Peyer's patch (tissue), 4 donors: ENCODE results near the gene ABTB1.

Experiments
- CTCF ChIP-seq, 6 experiments: fragments of 450-650 bp in 4 of 6; fragments of 200-600 bp in 2 of 6; sonication (generic) in 1 of 6; IDR thresholded peaks; one replicate each; pipeline ENCODE4 v1.5.1; 2017 to 2019; ENCODE audit warnings: antibody characterized with exemption in 6 of 6, mild to moderate bottlenecking in 3 of 6, moderate library complexity in 1 of 6
- POLR2A ChIP-seq, 2 donors: fragments of 450-650 bp; IDR thresholded peaks; one replicate each; pipeline ENCODE4 v1.5.1; 2017; ENCODE audit warnings: antibody characterized with exemption in 2 of 2, mild to moderate bottlenecking in 2 of 2, moderate library complexity in 2 of 2

- TF ChIP-seq CTCF (IDR thresholded peaks at IDR 0.05) (no peak), POLR2A (IDR thresholded peaks at IDR 0.05) (no peak)
These were observed 12.3 kb downstream of the ABTB1 start for GRCh38 chr3:127684871-127685707.
